H9 (cell line): ENCODE results near the gene RUSF1. TPM values are rescaled to one million over a fixed set of nuclear protein-coding genes. Genes with fewer than 3 reads are reported as not detected.
A peak's percentile ranks its signal among the peaks of the same experiment; 100 is the strongest.

ENCODE experiments used
- DNase-seq: peaks from one replicate; pipeline ENCODE4 v3.0.0-alpha.2; 2017
- H2AFZ ChIP-seq: one replicate; pipeline ENCODE4 v1.6.1; 2013; ENCODE audit warnings: mild to moderate bottlenecking, low read length, control low read depth, moderate library complexity
- H2AK5ac ChIP-seq: 2 replicates; pipeline ENCODE4 v1.6.1; 2013; ENCODE audit warnings: low read length, control low read depth, mixed read lengths; ENCODE audit not compliant: insufficient read length
- H2BK120ac ChIP-seq: one replicate; pipeline ENCODE4 v1.6.1; 2013; ENCODE audit warnings: low read depth, mild to moderate bottlenecking, low read length, control low read depth, inconsistent platforms; ENCODE audit not compliant: poor library complexity, severe bottlenecking
- H2BK12ac ChIP-seq: 2 replicates; pipeline ENCODE4 v1.6.1; 2013; ENCODE audit warnings: low read length, control low read depth, mixed read lengths, low read depth; ENCODE audit not compliant: insufficient read length
- H2BK15ac ChIP-seq: 2 replicates; pipeline ENCODE4 v1.6.1; 2013; ENCODE audit warnings: low read depth, low read length, control low read depth
- H2BK20ac ChIP-seq: one replicate; pipeline ENCODE4 v1.6.1; 2013; ENCODE audit warnings: low read depth, mild to moderate bottlenecking, low read length, control low read depth, inconsistent platforms; ENCODE audit not compliant: poor library complexity, severe bottlenecking
- H2BK5ac ChIP-seq: 2 replicates; pipeline ENCODE4 v1.6.1; 2013; ENCODE audit warnings: low read length, control low read depth, mixed read lengths; ENCODE audit not compliant: insufficient read length
- H3K14ac ChIP-seq: 2 replicates; pipeline ENCODE4 v1.6.1; 2013; ENCODE audit warnings: low read length, control low read depth; ENCODE audit not compliant: insufficient read depth
- H3K18ac ChIP-seq: 2 replicates; pipeline ENCODE4 v1.6.1; 2013; ENCODE audit warnings: low read depth, mild to moderate bottlenecking, mixed read lengths, low read length, control low read depth; ENCODE audit not compliant: insufficient read length
- H3K23ac ChIP-seq: 2 replicates; pipeline ENCODE4 v1.6.1; 2013; ENCODE audit warnings: low read length, control low read depth, mixed read lengths, low read depth; ENCODE audit not compliant: insufficient read length
- H3K23me2 ChIP-seq: 2 replicates; pipeline ENCODE4 v1.6.1; 2013; ENCODE audit warnings: low read depth, mild to moderate bottlenecking, mixed read lengths, low read length, control low read depth; ENCODE audit not compliant: insufficient read length, poor library complexity, severe bottlenecking
- H3K27ac ChIP-seq: 2 replicates; pipeline ENCODE4 v1.5.1; 2013; ENCODE audit warnings: low read length, control low read depth, mixed read lengths, low read depth; ENCODE audit not compliant: insufficient read length
- H3K27me3 ChIP-seq: 2 replicates; pipeline ENCODE4 v1.6.1; 2013; ENCODE audit warnings: low read length, control low read depth, inconsistent platforms; ENCODE audit not compliant: insufficient read depth
- H3K4ac ChIP-seq: 2 replicates; pipeline ENCODE4 v1.6.1; 2013; ENCODE audit warnings: low read depth, mild to moderate bottlenecking, control low read depth, inconsistent platforms, low read length, moderate library complexity
- H3K4me1 ChIP-seq: 2 replicates; pipeline ENCODE4 v1.6.1; 2013; ENCODE audit warnings: low read length, control low read depth, inconsistent platforms; ENCODE audit not compliant: insufficient read depth
- H3K4me2 ChIP-seq: 2 replicates; pipeline ENCODE4 v1.6.1; 2013; ENCODE audit warnings: low read length, control low read depth, mixed read lengths; ENCODE audit not compliant: insufficient read length, insufficient read depth
- H3K56ac ChIP-seq: 2 replicates; pipeline ENCODE4 v1.6.1; 2013; ENCODE audit warnings: low read depth, mild to moderate bottlenecking, mixed read lengths, low read length, control low read depth; ENCODE audit not compliant: insufficient read length
- H3K79me1 ChIP-seq: 2 replicates; pipeline ENCODE4 v1.6.1; 2013; ENCODE audit warnings: low read depth, mild to moderate bottlenecking, moderate library complexity, low read length, control low read depth, inconsistent platforms; ENCODE audit not compliant: insufficient read depth, poor library complexity, severe bottlenecking
- H3K79me2 ChIP-seq: 2 replicates; pipeline ENCODE4 v1.6.1; 2013; ENCODE audit warnings: low read length, control low read depth, inconsistent platforms; ENCODE audit not compliant: insufficient read depth
- H3K9ac ChIP-seq: 2 replicates; pipeline ENCODE4 v1.6.1; 2013; ENCODE audit warnings: low read length, control low read depth, mixed read lengths; ENCODE audit not compliant: insufficient read length; ENCODE audit errors: extremely low read depth
- H3K9me3 ChIP-seq: one replicate; pipeline ENCODE4 v1.6.1; 2013; ENCODE audit warnings: low read depth, low read length, inconsistent platforms; ENCODE audit not compliant: control insufficient read depth
- H3T11ph ChIP-seq: one replicate; pipeline ENCODE4 v1.6.1; 2013; ENCODE audit warnings: mild to moderate bottlenecking, low read length, control low read depth, inconsistent platforms
- H4K20me1 ChIP-seq: one replicate; pipeline ENCODE4 v1.6.1; 2013; ENCODE audit not compliant: control insufficient read depth, insufficient read length, insufficient read depth
- H4K5ac ChIP-seq: 2 replicates; pipeline ENCODE4 v1.6.1; 2013; ENCODE audit warnings: low read depth, mild to moderate bottlenecking, mixed read lengths, low read length, control low read depth; ENCODE audit not compliant: insufficient read length
- H4K8ac ChIP-seq: replicated peaks from 2 replicates; pipeline ENCODE4 v1.6.1; 2013; ENCODE audit warnings: low read length, control low read depth, mixed read lengths, low read depth; ENCODE audit not compliant: insufficient read length
- H4K91ac ChIP-seq: 2 replicates; pipeline ENCODE4 v1.6.1; 2013; ENCODE audit warnings: low read depth, mild to moderate bottlenecking, moderate library complexity, mixed read lengths, low read length, control low read depth; ENCODE audit not compliant: insufficient read length
- H3K27ac Mint-ChIP-seq, 3 experiments: 2 replicates in 2 of 3; 3 replicates in 1 of 3; pipeline ENCODE4 v1.8.0; 2020 to 2021; ENCODE audit warnings: mixed read lengths in 3 of 3, mild to moderate bottlenecking in 1 of 3, moderate library complexity in 1 of 3
- H3K27me3 Mint-ChIP-seq: 2 replicates; pipeline ENCODE4 v1.8.0; 2021; ENCODE audit warnings: low read depth, mild to moderate bottlenecking, moderate library complexity, mixed read lengths
- H3K36me3 Mint-ChIP-seq, 3 experiments: 2 replicates in 2 of 3; 3 replicates in 1 of 3; pipeline ENCODE4 v1.8.0; 2020 to 2021; ENCODE audit warnings: low read depth in 3 of 3, mixed read lengths in 3 of 3; ENCODE audit not compliant: insufficient read depth in 1 of 3
- H3K4me1 Mint-ChIP-seq, 2 experiments: 2 replicates each; pipeline ENCODE4 v1.8.0; 2020; ENCODE audit warnings: mixed read lengths in 2 of 2
- H3K4me3 Mint-ChIP-seq, 2 experiments: 2 replicates in 1 of 2; 3 replicates in 1 of 2; pipeline ENCODE4 v1.8.0; 2020 to 2021; ENCODE audit warnings: mild to moderate bottlenecking in 2 of 2, mixed read lengths in 2 of 2, moderate library complexity in 1 of 2
- H3K9me3 Mint-ChIP-seq, 2 experiments: 2 replicates in 1 of 2; 3 replicates in 1 of 2; pipeline ENCODE4 v1.8.0; 2020; ENCODE audit warnings: mild to moderate bottlenecking in 2 of 2, mixed read lengths in 2 of 2, moderate library complexity in 1 of 2
- CTCF ChIP-seq: fragments of 200-600 bp; sonication (generic); conservative IDR thresholded peaks from 3 replicates; pipeline ENCODE4 v1.8.0; 2021; ENCODE audit warnings: antibody characterized with exemption, mild to moderate bottlenecking
- WGBS: extraction: QIAGEN DNeasy Blood & Tissue Kit; methylation state at CpG from one replicate; pipeline ENCODE4 v1.1.7; 2013; ENCODE audit warnings: missing lambda C conversion rate, low lambda C conversion rate, mixed read lengths; ENCODE audit not compliant: insufficient read length; ENCODE audit errors: extremely low coverage; 5-methylcytosine and 5-hydroxymethylcytosine counted together
- total RNA-seq: library from RNA; stranded (reverse); gene quantifications from 2 replicates; pipeline ENCODE4 v1.2.1, GENCODE V29; 2021

The RUSF1 gene
- total RNA-seq, 1 experiment from 2014 or later = 33.4 TPM

- Mint-ChIP-seq H3K36me3 (peaks cover 2 to 13% (median 7%) of the 10 kb centered on the region in 3 experiments; a peak in 6 of 7 replicates), H3K27me3 (no peaks in the 10 kb centered on the region), H3K4me1 (peaks cover 28 to 36% of the 10 kb centered on the region in 2 experiments), H3K4me3 (peak overlapping the region; percentile 82 to 92), H3K9me3 (peaks cover 0 to 2% of the 10 kb centered on the region in 2 experiments; a peak in 1 of 5 replicates), H3K27ac (peak overlapping the region; percentile 74 to 97 (median 91); a peak in 4 of 7 replicates)
- Histone ChIP-seq H2BK12ac (no peak overlapping the region), H2BK15ac (no peak overlapping the region), H3K4me2 (peak overlapping the region; percentile 75), H3K9me3 (no peaks in the 10 kb centered on the region), H3K14ac (no peak overlapping the region), H3K4me1 (peaks cover 4% of the 10 kb centered on the region; the same call in 1 of the 2 replicates), H2BK120ac (no peak overlapping the region), H3K79me2 (no peaks in the 10 kb centered on the region; the same call in 1 of the 2 replicates), H3K23ac (no peak overlapping the region), H2BK20ac (no peak overlapping the region), H4K20me1 (no peaks in the 10 kb centered on the region), H3K79me1 (peaks cover 4% of the 10 kb centered on the region), H2AK5ac (no peak overlapping the region), H3K27ac (no peak overlapping the region), H4K8ac (no peak overlapping the region), H2BK5ac (no peak overlapping the region), H3K23me2 (peaks cover 8% of the 10 kb centered on the region), H3K27me3 (no peaks in the 10 kb centered on the region), H3K18ac (no peak overlapping the region), H3K56ac (no peak overlapping the region), H2AFZ (no peak overlapping the region), H3T11ph (no peak overlapping the region), H3K4ac (no peak overlapping the region), H4K5ac (no peak overlapping the region), H3K9ac (peak overlapping the region; percentile 59), H4K91ac (no peak overlapping the region)
- TF ChIP-seq CTCF = peak; percentile 51; the same call in 2 of the 3 replicates
- WGBS = no CpG with 5 or more reads among the region's 42 CpGs
- DNase-seq = peak; percentile 60
Measured at GRCh38 chr16:31458073-31458843, 49.9 kb downstream of the RUSF1 start.
